Psoas muscle (tissue), 8 donors: ENCODE results near the gene ROS1. TPM values are rescaled to one million over a fixed set of nuclear protein-coding genes. Genes with fewer than 3 reads are reported as not detected.
A peak's percentile ranks its signal among the peaks of the same experiment; 100 is the strongest.

Experiments
- ATAC-seq, 4 donors: fragments of 200-7000 bp; cut with Tn5 transposase; one replicate each; pipeline ENCODE4 v1.9.1; 2020; ENCODE audit warnings: moderate library complexity in 3 of 4, mild to moderate bottlenecking in 2 of 4
- DNase-seq, 2 donors: peaks; one replicate each; pipeline ENCODE4 v3.0.0-alpha.2; 2020
- H3K27ac ChIP-seq: fragments of 200-600 bp; one replicate; pipeline ENCODE4 v1.8.0; 2022
- H3K27me3 ChIP-seq, 3 donors: fragments of 200-600 bp in 1 of 3; one replicate each; pipeline versions ENCODE4 v1.6.1 to v1.8.0; 2013 to 2022; ENCODE audit warnings: low read length in 2 of 3, mild to moderate bottlenecking in 2 of 3, moderate library complexity in 1 of 3; ENCODE audit not compliant: insufficient read depth in 3 of 3
- H3K36me3 ChIP-seq, 2 donors: fragments of 200-600 bp in 1 of 2; one replicate each; pipeline versions ENCODE4 v1.6.1 to v1.8.0; 2013 to 2022; ENCODE audit warnings: low read depth in 1 of 2, mild to moderate bottlenecking in 1 of 2, moderate library complexity in 1 of 2; ENCODE audit not compliant: insufficient read depth in 1 of 2
- H3K4me1 ChIP-seq: fragments of 200-600 bp; one replicate; pipeline ENCODE4 v1.8.0; 2022
- H3K4me3 ChIP-seq: fragments of 200-600 bp; one replicate; pipeline ENCODE4 v1.8.0; 2022; ENCODE audit warnings: mild to moderate bottlenecking
- H3K9me3 ChIP-seq: fragments of 200-600 bp; one replicate; pipeline ENCODE4 v1.8.0; 2022
- CTCF ChIP-seq: fragments of 200-600 bp; IDR thresholded peaks from one replicate; pipeline ENCODE4 v1.8.0; 2022; ENCODE audit warnings: antibody characterized with exemption
- WGBS, 3 donors: extraction: QIAGEN DNeasy Blood & Tissue Kit; methylation state at CpG; one replicate each; pipeline versions ENCODE4 v1.1.6 to v1.1.7; 2013; 5-methylcytosine and 5-hydroxymethylcytosine counted together
- intact Hi-C, 2 donors: fragments of 100-400 bp; cut with DNase I; formaldehyde crosslinking; loops; one replicate each; pipeline versions ENCODE4 v1.11.0 to v1.14.2; 2022
- polyA plus RNA-seq, 3 donors: library from polyadenylated mRNA; stranded (reverse); fragments of 200-250 nt; gene quantifications; one replicate each; pipeline ENCODE4 v1.2.3, GENCODE V29; 2013
- total RNA-seq, 4 donors: library from RNA; stranded (reverse); fragmentation: NEBNext Ultra II Directional in 2 of 4; extraction: Animal tissue kit (Norgen Biotek cat#: 25700) in 2 of 4; gene quantifications; one replicate each; pipeline versions ENCODE4 v1.2.1 to v1.2.4, GENCODE V29; 2021 to 2023
- donor health status: healthy with polysubstance abuse.
- donor health status: DM: no; HTN: no; CAD: no; lungs with moderate emphysema.
- donor health status: Bipolar disorder and iron deficiency.
- donor health status: healthy.
- donor health status: DM: yes; HTN: yes; CAD: no.
- donor health status: DM: no; HTN: no; CAD: no.
- donor health status: DM: no; HTN: no; CAD: no.
- donor health status: DM: yes; HTN: yes; CAD: no.

The ROS1 gene
- total and polyA plus RNA-seq, 7 donors: 0.04 to 0.06 TPM; not detected in 5

- intact Hi-C loops: no loop called here
- 16 to 26% (median 25%) methylated on average over 1 of the region's 1 CpG for WGBS, 3 donors
These were observed 99.3 kb downstream of the ROS1 start for GRCh38 chr6:117326396-117326795.

GRCh38 chr6:117317261-117317660 lies 108.5 kb downstream of the ROS1 start:
- Histone ChIP-seq H3K4me1 (peaks cover 4% of the 10 kb centered on the region), H3K9me3 (no peaks in the 10 kb centered on the region), H3K4me3 (no peak overlapping the region), H3K36me3 (no peaks in the 10 kb centered on the region), H3K27ac (no peak overlapping the region), H3K27me3 (no peaks in the 10 kb centered on the region)
- intact Hi-C loops: loop anchor here (2.0 to 5.0 kb wide), 5 partner anchors 35 to 345 kb away; no protein-coding TSS in a partner anchor
- peak; percentile 65 for TF ChIP-seq CTCF
- DNase-seq (no peak), ATAC-seq (peak in 3 of 4 donors; percentile 75 to 88 (median 79))
- 46 to 52% (median 51%) methylated on average over 4 of the region's 4 CpGs for WGBS, 3 donors

More at GRCh38 chr6:117326396-117326795, 99.3 kb downstream of the ROS1 start:
- Histone ChIP-seq H3K4me3 (no peak overlapping the region), H3K27ac (no peak overlapping the region), H3K9me3 (no peaks in the 10 kb centered on the region), H3K27me3 (no peaks in the 10 kb centered on the region), H3K36me3 (no peaks in the 10 kb centered on the region), H3K4me1 (peaks cover 25% of the 10 kb centered on the region)
- ATAC-seq (no peak), DNase-seq (no peak)
- TF ChIP-seq CTCF: no peak

- ATAC-seq (no peak), DNase-seq (no peak)
- Histone ChIP-seq H3K27me3 (no peaks in the 10 kb centered on the region), H3K27ac (no peak overlapping the region), H3K4me1 (peaks cover 13% of the 10 kb centered on the region), H3K4me3 (no peak overlapping the region), H3K9me3 (no peaks in the 10 kb centered on the region), H3K36me3 (no peaks in the 10 kb centered on the region)
- 93 to 100% (median 96%) methylated on average over 1 of the region's 1 CpG for WGBS, 3 donors
- TF ChIP-seq CTCF: no peak
- intact Hi-C loops: loop anchor here in 1 of 2 donors (2.0 kb wide), 1 partner anchor 45 kb away; no protein-coding TSS in a partner anchor
These were observed 114.0 kb downstream of the ROS1 start for GRCh38 chr6:117311726-117312125.

- H3K27ac ChIP-seq: no peak overlapping the region
- H3K4me3 ChIP-seq: no peak overlapping the region
- ATAC-seq (no peak), DNase-seq (no peak)
- H3K36me3 ChIP-seq: no peaks in the 10 kb centered on the region
- H3K9me3 ChIP-seq: no peaks in the 10 kb centered on the region
- no peaks in the 10 kb centered on the region for H3K27me3 ChIP-seq
- H3K4me1 ChIP-seq: peaks cover 16% of the 10 kb centered on the region
- intact Hi-C loops: no loop called here
- TF ChIP-seq CTCF: no peak
- 81 to 87% (median 87%) methylated on average over 3 of the region's 3 CpGs for WGBS, 3 donors
These were observed 114.4 kb downstream of the ROS1 start for GRCh38 chr6:117311310-117311709.

GRCh38 chr6:117309611-117310010 lies 116.1 kb downstream of the ROS1 start:
- TF ChIP-seq CTCF: no peak

More at GRCh38 chr6:117309611-117310010, 116.1 kb downstream of the ROS1 start:
- DNase-seq: no peak
- no peak overlapping the region for H3K27ac ChIP-seq
- H3K4me1 ChIP-seq: peaks cover 16% of the 10 kb centered on the region
- no peaks in the 10 kb centered on the region for H3K9me3 ChIP-seq
- no peaks in the 10 kb centered on the region for H3K27me3 ChIP-seq
- no peak overlapping the region for H3K4me3 ChIP-seq
- no peak for ATAC-seq
- intact Hi-C loops: no loop called here
- no peaks in the 10 kb centered on the region for H3K36me3 ChIP-seq
